ENCODE data around the gene LPAR6.

The LPAR6 gene

DNA sequence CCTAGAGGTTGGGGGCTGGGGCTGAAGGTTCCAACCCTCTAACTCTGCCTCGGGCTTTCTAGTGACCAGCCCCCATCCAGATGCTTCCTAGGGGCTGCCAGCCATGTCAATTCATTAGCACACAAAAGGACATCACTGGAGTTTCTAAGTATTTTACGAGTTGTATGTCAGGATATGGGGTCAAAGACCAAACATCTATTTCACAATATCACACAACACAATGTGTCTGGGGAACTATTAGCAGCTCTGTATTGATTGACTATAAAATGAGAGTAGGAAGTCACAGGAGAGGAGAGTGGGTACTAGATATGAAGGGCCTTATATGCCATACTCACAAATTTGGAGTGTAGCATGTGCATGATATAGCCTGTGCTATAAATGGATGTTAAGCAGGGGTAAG lies 42.1 kb downstream of the LPAR6 start:
- no peak for DNase-seq (ENCODE audit: low read depth)

DNA sequence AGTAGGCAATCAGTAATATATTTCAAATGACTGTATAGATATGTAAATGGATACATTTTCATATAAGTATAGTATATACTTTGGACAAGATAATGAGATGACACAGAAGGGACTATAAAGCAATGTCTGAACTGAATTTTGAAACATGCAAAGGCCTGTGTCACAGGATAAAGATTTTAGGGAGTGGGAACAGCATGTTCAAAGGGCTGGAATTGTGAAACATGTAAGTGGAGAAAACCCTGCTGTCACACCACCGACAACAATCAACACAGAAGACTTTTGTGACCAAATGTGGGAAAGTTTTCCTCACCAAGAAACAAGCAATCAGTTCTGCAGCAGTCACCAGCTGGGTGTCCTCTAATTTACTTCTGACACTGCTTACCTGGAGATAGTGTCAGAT lies 42.9 kb downstream of the LPAR6 start:
- DNase-seq (ENCODE audit: low read depth) = no peak

All from fibroblast of the conjunctiva (primary cell).